ENCODE results near the gene COA8. TPM values are rescaled to one million over a fixed set of nuclear protein-coding genes. Genes with fewer than 3 reads are reported as not detected.

COA8 gene
- total and polyA plus RNA-seq, 2 of the 4 experiments (the other 2 are of a cell fraction) = 12.2 to 21.1 TPM

- CTCF ChIA-PET = no interaction called here
- no peak overlapping the region for H3K4me3 ChIP-seq (ENCODE audit: insufficient read depth, low read depth, low read length)
These were observed 36.4 kb upstream of the COA8 start for GRCh38 chr14:103526247-103526913.

More at GRCh38 chr14:103526247-103526913, 36.4 kb upstream of the COA8 start:
- DNase-seq (no peak), ATAC-seq (ENCODE audit: low read depth) (no peak)
- BruUV-seq (replicated peaks) = no TSS peak
- Histone ChIP-seq H2BK15ac (ENCODE audit: low read depth, low read length) (no peak overlapping the region), H3K4ac (ENCODE audit: low read depth, low read length) (no peak overlapping the region), H3K4me1 (ENCODE audit: control insufficient read depth, insufficient read depth, low read length) (peaks cover 13% of the 10 kb centered on the region), H2BK120ac (ENCODE audit: low read depth, low read length) (no peak overlapping the region), H3K27me3 (ENCODE audit: control insufficient read depth, insufficient read depth, low read length) (peaks cover 15% of the 10 kb centered on the region), H2AFZ (replicated peaks; ENCODE audit: low read length, poor library complexity) (no peak overlapping the region), H4K8ac (ENCODE audit: low read depth in 2 of 2, low read length in 2 of 2) (no peak overlapping the region), H3K36me3 (ENCODE audit: control insufficient read depth, insufficient read depth, low read length) (peaks cover 1% of the 10 kb centered on the region; the same call in 1 of the 2 replicates), H2BK5ac (ENCODE audit: low read depth, low read length, poor library complexity, severe bottlenecking) (no peak overlapping the region), H3K9me3 (ENCODE audit: control insufficient read depth, insufficient read depth, low read length) (no peaks in the 10 kb centered on the region), H4K20me1 (ENCODE audit: insufficient read depth, low read length) (peaks cover 18% of the 10 kb centered on the region), H2BK20ac (ENCODE audit: low read depth, low read length) (no peak overlapping the region), H3K27ac (ENCODE audit: insufficient read depth, low read length) (no peak overlapping the region), H3K4me2 (ENCODE audit: low read depth, low read length) (no peak overlapping the region), H3K23ac (ENCODE audit: low read depth, low read length) (no peak overlapping the region), H3K56ac (ENCODE audit: extremely low read depth, insufficient read depth, low read length) (no peak overlapping the region), H4K5ac (ENCODE audit: low read depth, low read length) (no peak overlapping the region), H3K9me1 (ENCODE audit: insufficient read depth, low read length) (peaks cover 13% of the 10 kb centered on the region), H3K14ac (replicated peaks; ENCODE audit: low read depth, low read length) (no peak overlapping the region), H2AK9ac (replicated peaks; ENCODE audit: low read depth, low read length, poor library complexity) (no peak overlapping the region), H3K9ac (ENCODE audit: low read depth, low read length) (no peak overlapping the region), H2AK5ac (ENCODE audit: low read depth, low read length) (no peak overlapping the region), H3K18ac (ENCODE audit: low read depth, low read length) (no peak overlapping the region), H3K79me1 (ENCODE audit: low read depth in 1 of 2, low read length in 2 of 2) (peaks cover 0 to 37% of the 10 kb centered on the region in 2 experiments; a peak in 3 of 4 replicates), H4K91ac (ENCODE audit: insufficient read depth, low read depth, low read length) (no peak overlapping the region)
- dilution Hi-C loops (cut with HindIII; ENCODE audit: low sequenced_read_pairs, unreplicated experiment) (no loop called here), intact Hi-C loops (cut with micrococcal nuclease) (no loop called here), in situ Hi-C loops (cut with MboI; ENCODE audit: low sequenced_read_pairs) (no loop called here)
- 61% methylated on average over 2 of the region's 8 CpGs; no CpG with 5 or more reads in 1 of the 2 experiments for WGBS, 2 experiments (ENCODE audit: extremely low coverage in 2 of 2, insufficient read length in 1 of 2)
- POLR2A ChIA-PET (ENCODE audit: unreplicated experiment) = no interaction called here
- TF ChIP-seq RCOR1 (IDR thresholded peaks at IDR 0.05; ENCODE audit: insufficient replicate concordance, low read length) (no peak), USF2 (IDR thresholded peaks at IDR 0.05; ENCODE audit: low read depth, low read length) (no peak), CTCF (conservative IDR thresholded peaks at IDR 0.05; ENCODE audit: low read depth, low read length) (no peak), MAZ (IDR thresholded peaks at IDR 0.05; ENCODE audit: borderline replicate concordance, low read depth, low read length) (no peak), BHLHE40 (IDR thresholded peaks at IDR 0.05; ENCODE audit: low read depth, low read length) (no peak), SMC3 (IDR thresholded peaks at IDR 0.05; ENCODE audit: low read depth, low read length) (no peak)
